ENCODE measurements around the gene CYB5RL.

GRCh38 chr1:54247863-54248515 lies 48.2 kb upstream of the CYB5RL start:
- TF ChIP-seq, protein P1, sequence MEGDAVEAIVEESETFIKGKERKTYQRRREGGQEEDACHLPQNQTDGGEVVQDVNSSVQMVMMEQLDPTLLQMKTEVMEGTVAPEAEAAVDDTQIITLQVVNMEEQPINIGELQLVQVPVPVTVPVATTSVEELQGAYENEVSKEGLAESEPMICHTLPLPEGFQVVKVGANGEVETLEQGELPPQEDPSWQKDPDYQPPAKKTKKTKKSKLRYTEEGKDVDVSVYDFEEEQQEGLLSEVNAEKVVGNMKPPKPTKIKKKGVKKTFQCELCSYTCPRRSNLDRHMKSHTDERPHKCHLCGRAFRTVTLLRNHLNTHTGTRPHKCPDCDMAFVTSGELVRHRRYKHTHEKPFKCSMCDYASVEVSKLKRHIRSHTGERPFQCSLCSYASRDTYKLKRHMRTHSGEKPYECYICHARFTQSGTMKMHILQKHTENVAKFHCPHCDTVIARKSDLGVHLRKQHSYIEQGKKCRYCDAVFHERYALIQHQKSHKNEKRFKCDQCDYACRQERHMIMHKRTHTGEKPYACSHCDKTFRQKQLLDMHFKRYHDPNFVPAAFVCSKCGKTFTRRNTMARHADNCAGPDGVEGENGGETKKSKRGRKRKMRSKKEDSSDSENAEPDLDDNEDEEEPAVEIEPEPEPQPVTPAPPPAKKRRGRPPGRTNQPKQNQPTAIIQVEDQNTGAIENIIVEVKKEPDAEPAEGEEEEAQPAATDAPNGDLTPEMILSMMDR (IDR thresholded peaks at IDR 0.05; ENCODE audit: insufficient read depth, low read depth, low read length): no peak
- TF ChIP-seq EZH2 (IDR thresholded peaks at IDR 0.05; ENCODE audit: insufficient read depth, low read length): no peak

All from astrocyte (in vitro differentiated cells and primary cell).